Sigmoid colon (tissue), 7 donors: ENCODE data around the gene ABCA1. TPM values are rescaled to one million over a fixed set of nuclear protein-coding genes. Genes with fewer than 3 reads are reported as not detected.

Experiments used
- DNase-seq: peaks from one replicate; pipeline ENCODE4 v3.0.0-alpha.2; 2019
- H3K27ac ChIP-seq, 4 donors: fragments of 200-600 bp; sonication (generic); one replicate each; pipeline ENCODE4 v1.5.1; 2016 to 2019; ENCODE audit warnings: mild to moderate bottlenecking in 1 of 4
- H3K27me3 ChIP-seq, 3 donors: fragments of 200-600 bp; sonication (generic); one replicate each; pipeline ENCODE4 v1.5.1; 2019; ENCODE audit warnings: mild to moderate bottlenecking in 1 of 3
- H3K36me3 ChIP-seq, 4 donors: fragments of 200-600 bp; sonication (generic); one replicate each; pipeline ENCODE4 v1.5.1; 2016 to 2019
- H3K4me1 ChIP-seq, 4 donors: fragments of 200-600 bp; sonication (generic); one replicate each; pipeline ENCODE4 v1.5.1; 2017 to 2019
- H3K4me3 ChIP-seq, 4 donors: fragments of 200-600 bp; sonication (generic); one replicate each; pipeline ENCODE4 v1.5.1; 2017 to 2019; ENCODE audit warnings: mild to moderate bottlenecking in 2 of 4, moderate library complexity in 1 of 4
- H3K9me3 ChIP-seq, 4 donors: fragments of 200-600 bp in 3 of 4; sonication (generic) in 3 of 4; one replicate each; pipeline versions ENCODE4 v1.5.1 to v1.6.1; 2013 to 2019
- EP300 ChIP-seq, 4 donors: sonication (generic); formaldehyde crosslinking; IDR thresholded peaks; one replicate each; pipeline ENCODE4 v1.6.1; 2017; ENCODE audit warnings: antibody characterized with exemption in 4 of 4
- POLR2A ChIP-seq, 2 donors: fragments of 450-650 bp; IDR thresholded peaks; one replicate each; pipeline ENCODE4 v1.6.1; 2016; ENCODE audit warnings: antibody characterized with exemption in 2 of 2, mild to moderate bottlenecking in 2 of 2, moderate library complexity in 2 of 2
- POLR2AphosphoS5 ChIP-seq, 4 donors: sonication (generic); formaldehyde crosslinking; IDR thresholded peaks; one replicate each; pipeline ENCODE4 v1.6.1; 2017; ENCODE audit warnings: antibody characterized with exemption in 4 of 4
- WGBS, 2 donors: extraction: QIAGEN DNeasy Blood & Tissue Kit; methylation state at CpG; one replicate each; pipeline ENCODE4 v1.1.7; 2013; 5-methylcytosine and 5-hydroxymethylcytosine counted together
- intact Hi-C: fragments of 100-400 bp; cut with DNase I; formaldehyde crosslinking; loops from one replicate; pipeline ENCODE4 v1.15.1; 2023
- polyA plus RNA-seq, 3 donors: library from polyadenylated mRNA; stranded (reverse); fragments of 200-250 nt; gene quantifications; one replicate each; pipeline ENCODE4 v1.2.3, GENCODE V29; 2013
- total RNA-seq, 4 donors: library from RNA; depleted of rRNA; stranded (reverse); fragments of >200 nt; gene quantifications; one replicate each; pipeline ENCODE4 v1.1.0, GENCODE V29; 2016
- TF ChIP-seq, protein P1 (sequence below), 4 experiments: fragments of 450-650 bp in 3 of 4; fragments of 200-600 bp in 1 of 4; IDR thresholded peaks; one replicate each; pipeline ENCODE4 v1.5.1; 2016 to 2019; ENCODE audit warnings: antibody characterized with exemption in 4 of 4, mild to moderate bottlenecking in 3 of 4, moderate library complexity in 2 of 4
- donor health status: healthy with polysubstance abuse.
- donor health status: Bipolar disorder and iron deficiency.
- donor health status: healthy.

Gene ABCA1
- total and polyA plus RNA-seq, 7 donors: 2.4 to 110 (median 76.7) TPM

DNA sequence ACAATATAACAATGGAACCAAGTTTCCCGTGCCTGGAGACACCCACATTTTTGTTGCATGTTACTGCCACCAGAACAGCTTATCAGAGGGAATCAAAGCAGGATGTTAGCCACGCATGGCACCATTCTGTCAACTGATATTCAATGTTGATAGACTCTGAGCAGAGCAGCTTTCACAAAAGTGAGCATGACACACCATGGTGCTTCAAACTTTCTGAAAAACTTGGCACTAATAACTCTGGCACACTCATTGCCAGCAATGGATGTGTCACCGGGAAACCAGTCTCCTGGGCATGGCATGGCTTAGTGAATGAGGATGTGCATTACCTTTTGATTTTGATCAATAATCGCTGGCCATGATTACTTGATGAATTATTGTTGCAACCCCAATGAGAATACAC is 144.4 kb downstream of the ABCA1 start:
- 95% methylated on average over 4 of the region's 4 CpGs for WGBS, 2 donors
- H3K9me3 ChIP-seq: no peaks in the 10 kb centered on the region
- H3K4me1 ChIP-seq: no peaks in the 10 kb centered on the region
- H3K27ac ChIP-seq: no peak overlapping the region
- TF ChIP-seq, protein P1, sequence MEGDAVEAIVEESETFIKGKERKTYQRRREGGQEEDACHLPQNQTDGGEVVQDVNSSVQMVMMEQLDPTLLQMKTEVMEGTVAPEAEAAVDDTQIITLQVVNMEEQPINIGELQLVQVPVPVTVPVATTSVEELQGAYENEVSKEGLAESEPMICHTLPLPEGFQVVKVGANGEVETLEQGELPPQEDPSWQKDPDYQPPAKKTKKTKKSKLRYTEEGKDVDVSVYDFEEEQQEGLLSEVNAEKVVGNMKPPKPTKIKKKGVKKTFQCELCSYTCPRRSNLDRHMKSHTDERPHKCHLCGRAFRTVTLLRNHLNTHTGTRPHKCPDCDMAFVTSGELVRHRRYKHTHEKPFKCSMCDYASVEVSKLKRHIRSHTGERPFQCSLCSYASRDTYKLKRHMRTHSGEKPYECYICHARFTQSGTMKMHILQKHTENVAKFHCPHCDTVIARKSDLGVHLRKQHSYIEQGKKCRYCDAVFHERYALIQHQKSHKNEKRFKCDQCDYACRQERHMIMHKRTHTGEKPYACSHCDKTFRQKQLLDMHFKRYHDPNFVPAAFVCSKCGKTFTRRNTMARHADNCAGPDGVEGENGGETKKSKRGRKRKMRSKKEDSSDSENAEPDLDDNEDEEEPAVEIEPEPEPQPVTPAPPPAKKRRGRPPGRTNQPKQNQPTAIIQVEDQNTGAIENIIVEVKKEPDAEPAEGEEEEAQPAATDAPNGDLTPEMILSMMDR (IDR thresholded peaks at IDR 0.05): no peak
- H3K27me3 ChIP-seq: no peaks in the 10 kb centered on the region
- intact Hi-C loops: no loop called here
- H3K36me3 ChIP-seq: peaks cover 46 to 81% (median 57%) of the 10 kb centered on the region in 4 donors
- no peak overlapping the region for H3K4me3 ChIP-seq
- no peak for DNase-seq

DNA sequence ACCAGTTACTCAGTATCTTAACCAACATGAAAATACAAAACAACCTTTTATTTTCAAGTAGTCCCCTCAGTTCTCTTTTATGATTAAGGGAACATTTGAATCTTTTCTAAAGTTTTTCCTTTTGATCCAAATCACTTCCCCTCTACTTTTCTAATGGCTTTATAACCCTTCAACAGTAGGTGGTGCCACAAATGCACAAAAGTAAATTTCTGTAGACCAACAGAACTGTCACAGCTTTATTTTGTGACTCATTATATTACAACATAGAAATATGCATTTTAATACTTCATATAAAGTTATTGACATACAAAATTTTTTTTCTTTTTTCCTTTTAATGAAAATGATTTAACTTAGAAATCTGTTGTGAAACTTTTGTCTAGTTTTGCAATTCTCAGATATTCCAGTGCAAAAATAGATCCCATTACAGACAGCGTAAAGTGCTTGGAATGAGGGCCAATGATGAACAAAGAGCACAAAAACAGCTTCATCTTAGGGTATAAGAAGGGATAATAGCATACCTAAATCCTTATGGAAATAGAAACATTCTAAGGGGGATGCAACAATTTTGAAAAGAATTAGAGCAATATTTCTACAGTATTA is 147.1 kb downstream of the ABCA1 start:
- Histone ChIP-seq H3K4me1 (peaks cover 0 to 12% (median 8%) of the 10 kb centered on the region in 4 donors), H3K9me3 (no peaks in the 10 kb centered on the region), H3K36me3 (peaks cover 26 to 54% (median 31%) of the 10 kb centered on the region in 4 donors), H3K27me3 (no peaks in the 10 kb centered on the region), H3K27ac (no peak overlapping the region), H3K4me3 (no peak overlapping the region)
- intact Hi-C loops: no loop called here
- TF ChIP-seq, protein P1 (IDR thresholded peaks at IDR 0.05): no peak
- no peak for TF ChIP-seq POLR2A (IDR thresholded peaks at IDR 0.05)
- TF ChIP-seq EP300 (IDR thresholded peaks at IDR 0.05): no peak
- no peak for TF ChIP-seq POLR2AphosphoS5 (IDR thresholded peaks at IDR 0.05)
- DNase-seq: no peak
- 97 to 99% methylated on average over 1 of the region's 1 CpG for WGBS, 2 donors

DNA sequence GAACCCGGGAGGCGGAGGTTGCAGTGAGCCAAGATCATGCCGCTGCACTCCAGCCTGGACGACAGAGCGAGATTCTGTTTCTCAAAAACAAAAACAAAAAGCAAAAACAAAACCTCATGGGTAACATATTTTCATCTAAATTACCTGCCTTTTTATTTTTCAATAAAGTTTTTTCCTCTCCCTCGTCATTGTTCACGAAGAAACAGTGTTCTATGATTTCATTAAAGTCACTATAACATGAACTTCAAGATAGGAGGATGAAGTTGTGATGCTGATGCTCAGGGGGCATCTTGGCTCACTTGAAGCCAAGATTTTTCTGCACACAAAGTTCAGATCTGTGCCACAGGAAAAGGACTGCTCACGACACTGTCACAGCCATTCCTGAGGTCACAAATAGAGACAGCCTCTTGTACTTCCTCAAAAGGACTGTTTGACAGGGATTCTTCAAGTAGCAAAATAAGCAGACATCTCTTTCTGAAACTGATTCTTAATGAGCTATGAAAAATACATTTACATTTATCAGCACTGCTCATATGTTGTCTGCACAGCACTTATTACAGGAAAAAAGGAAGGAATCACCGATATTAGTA is 147.9 kb downstream of the ABCA1 start:
- TF ChIP-seq POLR2A (IDR thresholded peaks at IDR 0.05) (no peak), EP300 (IDR thresholded peaks at IDR 0.05) (no peak), POLR2AphosphoS5 (IDR thresholded peaks at IDR 0.05) (no peak)
- TF ChIP-seq, protein P1 (IDR thresholded peaks at IDR 0.05): no peak
- H3K27me3 ChIP-seq: no peaks in the 10 kb centered on the region
- no peaks in the 10 kb centered on the region for H3K9me3 ChIP-seq
- no peak overlapping the region for H3K27ac ChIP-seq
- no peak overlapping the region for H3K4me3 ChIP-seq
- peaks cover 0 to 12% (median 8%) of the 10 kb centered on the region in 4 donors for H3K4me1 ChIP-seq
- H3K36me3 ChIP-seq: peaks cover 17 to 46% (median 23%) of the 10 kb centered on the region in 4 donors
- 87 to 89% methylated on average over 9 of the region's 9 CpGs for WGBS, 2 donors
- intact Hi-C loops: loop anchor here (5.0 kb wide), 1 partner anchor 217 kb away; no protein-coding TSS in a partner anchor
- DNase-seq: no peak

DNA sequence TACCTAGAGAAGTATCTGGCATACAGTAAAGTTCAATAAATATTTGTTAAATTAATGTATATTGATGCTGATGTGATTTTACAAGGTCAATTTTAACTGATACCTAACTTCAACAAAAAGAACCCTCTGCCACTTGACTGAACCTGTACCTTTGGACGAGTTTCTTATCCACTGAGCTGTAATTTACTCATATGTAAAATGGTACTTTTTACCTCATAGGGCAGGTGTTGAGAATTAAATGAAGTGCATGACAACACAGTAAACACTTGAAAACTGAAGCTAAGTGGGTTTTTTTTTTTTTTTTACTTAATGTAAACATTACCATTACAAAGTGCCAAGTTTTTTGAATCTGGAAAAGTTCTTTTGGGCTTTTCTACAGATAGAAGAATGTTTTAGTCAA is 148.6 kb downstream of the ABCA1 start:
- no peaks in the 10 kb centered on the region for H3K27me3 ChIP-seq
- intact Hi-C loops: loop anchor here (5.0 kb wide), 1 partner anchor 218 kb away; no protein-coding TSS in a partner anchor
- no peaks in the 10 kb centered on the region for H3K9me3 ChIP-seq
- H3K27ac ChIP-seq: no peak overlapping the region
- TF ChIP-seq POLR2A (IDR thresholded peaks at IDR 0.05) (no peak), EP300 (IDR thresholded peaks at IDR 0.05) (no peak), POLR2AphosphoS5 (IDR thresholded peaks at IDR 0.05) (peak in 1 of 4 donors; percentile 3)
- TF ChIP-seq, protein P1 (IDR thresholded peaks at IDR 0.05): no peak
- H3K4me3 ChIP-seq: no peak overlapping the region
- WGBS, 2 donors: 43 to 75% methylated on average over 1 of the region's 1 CpG
- peaks cover 13 to 38% (median 16%) of the 10 kb centered on the region in 4 donors for H3K36me3 ChIP-seq
- H3K4me1 ChIP-seq: peaks cover 0 to 12% (median 8%) of the 10 kb centered on the region in 4 donors
- no peak for DNase-seq
